SK-N-SH (cell line): Measurements from ENCODE around the gene CEP41.

Experiments used
- CHD2 ChIP-seq: fragments of 150-350 bp; IDR thresholded peaks from 2 replicates; pipeline ENCODE4 v1.6.1; 2018; ENCODE audit warnings: low read length; ENCODE audit not compliant: partially characterized antibody
- CTCF ChIP-seq: fragments of 200-600 bp; sonication (generic); IDR thresholded peaks from 2 replicates; pipeline ENCODE4 v1.6.1; 2017; ENCODE audit warnings: antibody characterized with exemption, mild to moderate bottlenecking, moderate library complexity
- FOXM1 ChIP-seq: IDR thresholded peaks from 2 replicates; pipeline ENCODE4 v1.4.0; 2012; ENCODE audit warnings: low read depth, mild to moderate bottlenecking
- POLR2AphosphoS5 ChIP-seq: IDR thresholded peaks from 2 replicates; pipeline ENCODE4 v1.6.1; 2012; ENCODE audit warnings: low read depth, low read length
- RCOR1 ChIP-seq: fragments of 150-350 bp; IDR thresholded peaks from 2 replicates; pipeline ENCODE4 v1.6.1; 2017; ENCODE audit warnings: antibody characterized with exemption, low read length
- TAF1 ChIP-seq: IDR thresholded peaks from 2 replicates; pipeline ENCODE4 v1.6.1; 2012; ENCODE audit warnings: low read depth, mild to moderate bottlenecking, low read length, moderate library complexity, borderline replicate concordance
- TEAD4 ChIP-seq: IDR thresholded peaks from 2 replicates; pipeline ENCODE4 v1.4.0; 2012; ENCODE audit warnings: mild to moderate bottlenecking, borderline replicate concordance; ENCODE audit not compliant: insufficient read depth

GRCh38 chr7:130444234-130444633 lies 3.4 kb upstream of the CEP41 start:
- TF ChIP-seq CTCF: no peak
- TF ChIP-seq TAF1: no peak
- no peak for TF ChIP-seq RCOR1
- no peak for TF ChIP-seq FOXM1
- no peak for TF ChIP-seq POLR2AphosphoS5
- no peak for TF ChIP-seq CHD2
- no peak for TF ChIP-seq TEAD4
